Glutamatergic neuron (in vitro differentiated cells): ENCODE data around the gene MSGN1. TPM values are rescaled to one million over a fixed set of nuclear protein-coding genes. Genes with fewer than 3 reads are reported as not detected.

Source experiments
- DNase-seq: peaks from one replicate; pipeline ENCODE4 v3.0.0; 2022
- H3K27ac Mint-ChIP-seq: one replicate; pipeline ENCODE4 v1.8.0; 2020; ENCODE audit warnings: mild to moderate bottlenecking, mixed read lengths, inconsistent platforms; ENCODE audit not compliant: unreplicated experiment
- H3K27me3 Mint-ChIP-seq: one replicate; pipeline ENCODE4 v1.8.0; 2020; ENCODE audit warnings: mild to moderate bottlenecking, moderate library complexity, mixed read lengths, inconsistent platforms; ENCODE audit not compliant: unreplicated experiment
- H3K36me3 Mint-ChIP-seq: one replicate; pipeline ENCODE4 v1.8.0; 2020; ENCODE audit warnings: mild to moderate bottlenecking, mixed read lengths, inconsistent platforms; ENCODE audit not compliant: unreplicated experiment
- H3K4me1 Mint-ChIP-seq: one replicate; pipeline ENCODE4 v1.8.0; 2020; ENCODE audit warnings: mild to moderate bottlenecking, low read depth, mixed read lengths, inconsistent platforms; ENCODE audit not compliant: unreplicated experiment
- H3K4me3 Mint-ChIP-seq: one replicate; pipeline ENCODE4 v1.8.0; 2020; ENCODE audit warnings: mild to moderate bottlenecking, mixed read lengths, inconsistent platforms; ENCODE audit not compliant: unreplicated experiment
- H3K9me3 Mint-ChIP-seq: one replicate; pipeline ENCODE4 v1.8.0; 2020; ENCODE audit warnings: mild to moderate bottlenecking, moderate library complexity, mixed read lengths, inconsistent platforms; ENCODE audit not compliant: unreplicated experiment
- CTCF ChIP-seq: fragments of 200-600 bp; sonication (generic); IDR thresholded peaks from one replicate; pipeline ENCODE4 v1.5.0; 2021; ENCODE audit not compliant: partially characterized antibody, unreplicated experiment
- total RNA-seq: library from RNA; stranded (reverse); fragmentation: NEBNext Ultra II Directional; extraction: Animal tissue kit (Norgen Biotek cat#: 25700); gene quantifications from one replicate; pipeline ENCODE4 v1.2.1, GENCODE V29; 2021; ENCODE audit not compliant: unreplicated experiment

Gene MSGN1
- total RNA-seq, 1 donor from 2014 or later = not detected

- peak; percentile 75 for DNase-seq
- peaks cover 21% of the 10 kb centered on the region for H3K4me1 Mint-ChIP-seq
- peak overlapping the region; percentile 55 for H3K27ac Mint-ChIP-seq
- peaks cover 7% of the 10 kb centered on the region for H3K9me3 Mint-ChIP-seq
- no peak overlapping the region for H3K4me3 Mint-ChIP-seq
- no peaks in the 10 kb centered on the region for H3K36me3 Mint-ChIP-seq
- TF ChIP-seq CTCF = peak; percentile 77
- H3K27me3 Mint-ChIP-seq = peaks cover 6% of the 10 kb centered on the region
These were observed 35.7 kb downstream of the MSGN1 start for GRCh38 chr2:17851731-17852585.

- Mint-ChIP-seq H3K36me3 (no peaks in the 10 kb centered on the region), H3K4me1 (peaks cover 18% of the 10 kb centered on the region), H3K9me3 (peaks cover 8% of the 10 kb centered on the region), H3K4me3 (no peak overlapping the region), H3K27me3 (peaks cover 8% of the 10 kb centered on the region), H3K27ac (no peak overlapping the region)
- DNase-seq = peak; percentile 21
- no peak for TF ChIP-seq CTCF
These were observed 37.5 kb downstream of the MSGN1 start for GRCh38 chr2:17853799-17854198.

GRCh38 chr2:17857021-17857420, 40.8 kb downstream of the MSGN1 start:
- no peak for TF ChIP-seq CTCF
- Mint-ChIP-seq H3K9me3 (peaks cover 3% of the 10 kb centered on the region), H3K36me3 (no peaks in the 10 kb centered on the region)

GRCh38 chr2:17858064-17858463, 41.8 kb downstream of the MSGN1 start:
- H3K4me3 Mint-ChIP-seq = no peak overlapping the region
- H3K9me3 Mint-ChIP-seq = peaks cover 3% of the 10 kb centered on the region
- no peak overlapping the region for H3K27ac Mint-ChIP-seq
- peaks cover 13% of the 10 kb centered on the region for H3K27me3 Mint-ChIP-seq
- H3K36me3 Mint-ChIP-seq = no peaks in the 10 kb centered on the region
- H3K4me1 Mint-ChIP-seq = peaks cover 4% of the 10 kb centered on the region
- TF ChIP-seq CTCF = no peak
- DNase-seq = no peak

More at GRCh38 chr2:17857021-17857420, 40.8 kb downstream of the MSGN1 start:
- Mint-ChIP-seq H3K4me1 (peaks cover 4% of the 10 kb centered on the region), H3K27ac (no peak overlapping the region), H3K4me3 (no peak overlapping the region), H3K27me3 (peaks cover 13% of the 10 kb centered on the region)
- no peak for DNase-seq

- H3K27ac Mint-ChIP-seq = no peak overlapping the region
- H3K36me3 Mint-ChIP-seq = no peaks in the 10 kb centered on the region
- peaks cover 7% of the 10 kb centered on the region for H3K27me3 Mint-ChIP-seq
- no peaks in the 10 kb centered on the region for H3K4me1 Mint-ChIP-seq
- TF ChIP-seq CTCF = no peak
- H3K9me3 Mint-ChIP-seq = peaks cover 2% of the 10 kb centered on the region
- DNase-seq = no peak
- H3K4me3 Mint-ChIP-seq = no peak overlapping the region
These were observed 47.3 kb downstream of the MSGN1 start for GRCh38 chr2:17863539-17863938.
